Activated T-cell treated with anti-CD3 and anti-CD28 coated beads, Interleukin-2, amount 50 U/mL, for 1 hour (primary cell): ENCODE data around the gene TAX1BP3.
"Not testable (repeated sequence)": the region's sequence is repeated elsewhere in the genome, so short reads cannot be mapped to it uniquely, and the experiment has no call there.

Experiments used
- DNase-seq: peaks from one replicate; pipeline ENCODE4 v3.0.0-alpha.2; 2020

TAX1BP3 gene, protein sequence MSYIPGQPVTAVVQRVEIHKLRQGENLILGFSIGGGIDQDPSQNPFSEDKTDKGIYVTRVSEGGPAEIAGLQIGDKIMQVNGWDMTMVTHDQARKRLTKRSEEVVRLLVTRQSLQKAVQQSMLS

DNA sequence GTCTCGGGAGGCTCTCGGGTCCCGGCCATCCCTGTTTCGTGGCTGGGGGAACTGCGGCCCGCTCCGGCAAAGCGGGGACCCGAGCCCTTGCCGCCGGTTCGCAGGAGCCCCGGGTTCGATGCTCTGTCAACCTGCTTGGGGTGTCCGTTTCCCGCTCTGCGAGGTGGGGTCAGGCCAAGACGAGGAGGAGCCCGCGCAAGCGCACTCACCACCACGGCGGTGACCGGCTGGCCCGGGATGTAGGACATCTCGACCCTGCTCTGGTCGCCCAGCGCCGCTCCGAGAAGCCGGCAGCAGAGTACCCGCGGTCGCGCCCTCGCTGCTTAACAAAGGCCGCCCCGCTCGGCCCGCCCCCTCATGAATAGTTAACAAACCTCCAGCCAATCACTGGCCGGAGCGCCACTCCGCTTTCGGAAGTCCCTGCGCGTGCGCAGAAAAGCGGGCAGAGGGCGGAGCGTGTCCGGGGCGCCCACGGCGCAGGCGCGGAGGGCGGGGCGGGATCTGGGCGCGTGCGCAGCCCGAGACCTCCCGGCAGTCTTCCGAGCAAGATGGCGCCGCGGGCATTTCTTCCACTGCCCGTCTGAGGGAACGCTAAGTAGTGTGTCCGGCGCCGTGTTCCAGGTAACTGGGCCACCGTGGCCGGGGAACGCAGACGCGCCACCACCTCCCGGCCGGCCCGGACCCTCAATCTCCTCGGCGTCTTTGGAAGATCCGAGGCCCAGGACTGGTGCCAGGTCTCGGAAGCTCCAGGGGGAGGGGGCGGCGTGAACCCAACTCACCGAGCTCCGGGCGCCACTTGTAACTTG is at the start of gene TAX1BP3, which contains the start of gene EMC6:
TSS of gene TAX1BP3 (minus strand) at position 300 of the 806 bp plus-strand sequence. CDS start at position 248, 52 bp downstream.
TSS of gene EMC6 (plus strand) at position 534 of the 806 bp plus-strand sequence. CDS start 335 bp downstream, outside the sequence.
- DNase-seq, result peak; percentile 100

GRCh38 chr17:3715296-3715695 is 46.9 kb upstream of the TAX1BP3 start:
- no peak for DNase-seq

- DNase-seq, result no peak
These were observed 44.6 kb upstream of the TAX1BP3 start for GRCh38 chr17:3712811-3713463.

GRCh38 chr17:3710951-3711383 is 42.6 kb upstream of the TAX1BP3 start:
- DNase-seq, result peak; percentile 51

DNA sequence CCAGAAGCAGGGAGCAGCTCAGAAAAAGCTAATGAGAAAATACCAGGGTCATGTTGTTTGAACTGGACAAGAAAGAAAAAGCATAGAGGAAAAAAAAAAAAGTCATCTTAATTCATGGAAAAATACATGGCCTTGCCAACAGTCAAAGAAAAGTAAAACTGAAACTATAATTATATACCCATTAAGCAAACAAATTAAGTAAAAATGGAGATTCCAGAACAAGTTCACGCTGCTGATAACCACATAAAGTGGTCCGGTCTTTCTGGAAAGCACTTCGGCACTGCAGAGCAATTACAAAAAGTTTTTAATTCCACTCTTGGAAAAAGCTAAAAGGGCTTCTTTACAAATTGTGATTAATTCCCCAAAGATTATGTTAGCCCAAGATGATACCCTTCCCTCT is 40.0 kb upstream of the TAX1BP3 start:
- no peak for DNase-seq

- not testable (repeated sequence) for DNase-seq
These were observed 37.3 kb upstream of the TAX1BP3 start for GRCh38 chr17:3705718-3705984.

- DNase-seq, result no peak
These were observed 36.7 kb upstream of the TAX1BP3 start for GRCh38 chr17:3704931-3705717.

GRCh38 chr17:3702041-3702539 is 33.7 kb upstream of the TAX1BP3 start:
- not testable (repeated sequence) for DNase-seq

GRCh38 chr17:3699951-3700350 is 31.6 kb upstream of the TAX1BP3 start:
- DNase-seq, result no peak

- no peak for DNase-seq
These were observed 29.8 kb upstream of the TAX1BP3 start for GRCh38 chr17:3698139-3698538.

DNA sequence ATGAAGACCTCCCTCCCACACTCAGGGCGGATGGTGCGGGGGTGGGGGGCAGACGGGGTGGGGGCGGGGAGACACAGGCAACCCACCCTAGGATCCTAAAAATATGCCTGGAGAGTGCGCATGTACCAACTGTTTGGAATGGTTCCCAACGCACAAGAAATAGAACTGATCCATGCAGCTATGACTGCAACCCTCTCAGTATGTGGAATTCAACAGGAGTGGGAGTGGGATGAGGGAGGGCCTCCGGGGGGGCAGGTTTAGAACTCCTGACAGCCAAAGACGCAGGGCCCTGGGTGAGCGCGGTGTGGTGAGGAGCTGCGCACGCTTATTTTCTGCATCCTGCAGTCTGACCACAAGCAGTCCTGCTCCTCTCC is 28.7 kb upstream of the TAX1BP3 start:
- DNase-seq, result no peak

DNA sequence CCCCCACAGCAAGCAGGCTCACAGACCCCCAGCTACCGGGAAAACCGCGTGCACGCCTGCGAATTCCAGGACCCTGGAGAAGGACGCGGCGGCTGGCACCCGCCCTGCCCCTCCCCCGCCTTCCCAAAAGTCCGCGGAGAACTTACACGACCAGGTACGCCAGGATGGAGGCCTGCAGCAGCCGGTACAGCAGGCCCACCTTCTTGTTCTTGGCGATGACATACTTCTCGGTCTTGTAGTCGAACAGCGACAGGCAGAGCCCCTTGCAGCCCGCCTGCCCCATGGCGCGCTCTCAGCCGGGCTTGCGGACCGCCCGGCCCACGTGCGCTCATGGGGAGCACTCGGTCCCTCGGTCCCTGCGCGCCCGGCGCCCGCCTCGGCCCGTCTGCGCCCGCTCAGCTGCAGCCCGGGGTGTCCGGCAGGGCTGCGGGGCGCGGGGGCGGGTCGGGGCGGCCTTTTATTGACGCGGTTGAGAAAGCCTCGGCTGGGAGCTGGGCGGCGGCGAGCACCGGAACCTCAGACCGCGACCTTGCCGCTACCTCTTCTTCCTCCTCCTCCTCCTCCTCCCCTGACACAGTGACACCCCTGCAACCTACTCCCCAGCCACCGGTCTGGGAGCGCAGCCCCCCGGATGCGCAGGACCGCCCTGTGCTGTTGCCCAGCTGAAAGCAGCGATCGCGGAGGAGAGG is 27.5 kb upstream of the TAX1BP3 start, which contains the start of gene P2RX5:
TSS of gene P2RX5 (minus strand) at position 433 of the 689 bp plus-strand sequence. CDS start at position 283, 150 bp downstream.
- DNase-seq, result peak; percentile 51

DNA sequence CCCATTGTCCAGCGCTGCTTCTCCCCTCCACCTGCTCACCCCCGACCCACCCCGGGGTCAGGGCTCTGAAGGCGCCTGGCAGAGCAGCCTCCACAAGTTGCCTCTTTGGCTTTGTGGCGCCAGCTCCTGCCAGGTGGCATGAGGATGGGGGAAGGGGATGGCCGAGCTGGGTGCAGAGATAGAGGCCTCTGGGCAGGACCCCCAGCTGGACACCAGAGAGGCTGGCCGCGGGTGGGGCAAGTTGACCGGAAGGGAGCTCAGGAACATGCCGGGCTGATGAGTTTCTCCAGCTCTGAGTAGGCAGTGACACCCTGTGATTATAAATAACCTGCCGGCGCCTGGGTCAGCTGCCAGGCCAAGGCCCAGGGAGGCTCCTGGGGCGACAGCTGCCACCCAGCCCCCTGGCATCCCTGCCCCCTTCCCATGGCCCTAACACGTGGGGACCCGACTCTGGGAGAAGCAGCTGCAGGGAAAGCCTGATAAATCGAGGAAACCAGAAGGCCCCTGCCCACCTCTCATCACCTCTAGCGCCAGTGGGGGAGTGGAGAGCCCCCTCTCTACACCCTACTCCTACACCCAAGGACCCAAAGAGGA is 26.8 kb upstream of the TAX1BP3 start:
- DNase-seq, result no peak

- no peak for DNase-seq
These were observed 25.5 kb upstream of the TAX1BP3 start for GRCh38 chr17:3693829-3694231.

GRCh38 chr17:3693141-3693540 is 24.8 kb upstream of the TAX1BP3 start:
- no peak for DNase-seq

GRCh38 chr17:3692346-3692745 is 24.0 kb upstream of the TAX1BP3 start:
- no peak for DNase-seq

- no peak for DNase-seq
These were observed 23.3 kb upstream of the TAX1BP3 start for GRCh38 chr17:3691617-3692067.

DNA sequence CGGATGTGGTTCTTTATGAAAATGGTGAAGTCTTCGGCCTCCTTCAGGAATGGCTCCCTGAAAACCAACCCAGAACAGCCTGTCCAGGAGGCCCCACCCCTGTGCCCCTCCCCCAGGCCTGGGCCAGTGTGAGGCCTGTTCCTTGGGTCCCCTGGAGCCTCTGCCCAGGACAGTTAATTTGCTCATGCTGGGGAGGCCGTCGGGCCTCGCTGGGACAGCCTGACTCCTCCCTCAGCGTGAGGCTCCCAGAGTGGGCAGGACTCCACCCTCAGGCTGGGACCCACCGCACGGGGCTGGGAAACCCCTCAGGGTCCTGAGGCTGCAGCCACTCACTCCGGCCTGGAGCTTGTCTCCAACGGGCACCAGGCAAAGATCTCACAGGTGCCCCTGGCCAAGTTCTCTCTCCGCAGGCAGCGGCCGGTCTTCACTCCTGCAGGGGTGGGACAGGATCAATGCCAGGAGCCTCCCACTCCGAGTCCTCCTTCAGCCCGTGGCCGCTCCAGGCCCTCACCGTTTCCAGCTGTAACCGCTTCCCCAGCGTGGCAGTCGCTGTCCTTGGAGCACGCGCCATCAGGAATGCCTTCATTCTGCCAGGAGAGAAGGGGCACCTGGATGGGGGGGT is 21.8 kb upstream of the TAX1BP3 start:
- DNase-seq, result no peak

- no peak for DNase-seq
These were observed 21.1 kb upstream of the TAX1BP3 start for GRCh38 chr17:3689262-3690093.

- DNase-seq, result no peak
These were observed 20.5 kb upstream of the TAX1BP3 start for GRCh38 chr17:3688852-3689261.
